ENCODE data around the gene HS6ST2.

Gene HS6ST2

DNA sequence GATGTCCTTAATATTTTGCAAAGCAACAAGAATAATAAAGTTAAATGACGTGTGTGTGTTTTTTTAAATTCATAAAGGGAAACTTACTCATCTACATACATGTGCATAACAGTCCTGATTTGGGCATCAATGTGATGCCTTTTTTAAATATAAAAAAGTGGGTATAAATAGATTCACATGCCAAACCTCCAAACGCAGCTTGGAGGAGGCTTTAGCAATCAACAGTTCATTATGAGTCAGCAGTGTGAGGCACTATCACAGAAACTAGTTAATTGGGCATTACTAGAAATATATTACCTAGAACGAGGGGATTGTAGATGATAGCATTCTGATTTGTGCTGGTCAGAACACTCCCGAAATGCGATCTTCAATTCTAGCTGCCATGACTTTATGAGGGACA, 115.1 kb downstream of the HS6ST2 start:
- DNase-seq (ENCODE audit: low spot score), result no peak

DNA sequence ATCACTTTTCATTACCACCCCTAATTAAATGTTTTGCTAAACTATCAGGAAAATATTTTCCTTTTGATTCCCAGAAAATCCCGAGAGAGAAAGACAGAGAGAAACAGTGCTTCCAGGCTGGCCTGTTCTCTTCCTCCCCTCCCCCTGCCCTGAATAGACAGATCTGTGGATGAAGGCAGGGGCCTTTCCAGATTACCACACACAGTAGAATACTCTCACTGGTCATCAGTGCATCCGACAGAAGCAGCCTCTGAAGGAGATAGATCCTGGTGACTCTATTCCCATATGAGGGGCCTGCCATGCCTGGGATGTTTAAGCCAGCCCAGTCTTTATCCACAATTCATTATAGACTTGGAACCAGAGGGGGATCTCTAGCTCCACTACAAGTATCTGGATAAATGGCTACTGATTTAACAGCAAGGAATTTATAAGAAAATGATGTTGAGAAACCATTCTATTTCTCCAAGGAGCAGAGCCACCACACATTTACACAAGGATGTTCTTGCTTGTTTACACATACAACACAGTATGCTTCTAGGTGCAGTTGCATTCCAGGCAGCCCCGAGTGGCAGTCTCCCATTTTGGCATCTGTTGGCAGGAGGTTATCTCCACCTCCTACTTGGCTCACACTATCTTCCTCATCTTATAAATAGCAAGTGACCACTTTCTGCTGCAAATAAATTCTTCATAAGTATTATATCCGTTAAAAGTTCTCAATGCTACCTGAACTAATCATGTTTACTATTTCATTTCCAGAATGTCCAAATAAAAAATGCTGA, 115.8 kb downstream of the HS6ST2 start:
- no peak for DNase-seq (ENCODE audit: low spot score)

DNA sequence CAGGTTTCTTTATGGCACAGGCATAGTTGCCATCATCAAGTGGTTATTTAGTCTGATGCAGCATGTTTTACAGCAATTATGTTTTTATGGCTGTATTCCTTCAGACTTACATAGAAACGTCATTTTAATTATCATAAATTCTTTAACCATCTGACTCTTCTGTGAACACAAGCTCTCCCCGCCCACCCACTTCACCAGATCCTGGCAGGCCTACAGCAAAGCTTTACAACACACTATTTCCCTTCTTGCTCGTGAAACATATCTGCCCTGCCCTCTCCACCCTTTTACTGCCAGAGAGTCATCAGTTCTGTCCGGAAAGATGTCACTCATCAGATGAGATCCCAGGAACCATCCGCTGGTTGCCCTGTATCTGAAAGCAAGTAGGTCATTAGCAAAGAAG, 120.5 kb downstream of the HS6ST2 start:
- DNase-seq (ENCODE audit: low spot score), result no peak

DNA sequence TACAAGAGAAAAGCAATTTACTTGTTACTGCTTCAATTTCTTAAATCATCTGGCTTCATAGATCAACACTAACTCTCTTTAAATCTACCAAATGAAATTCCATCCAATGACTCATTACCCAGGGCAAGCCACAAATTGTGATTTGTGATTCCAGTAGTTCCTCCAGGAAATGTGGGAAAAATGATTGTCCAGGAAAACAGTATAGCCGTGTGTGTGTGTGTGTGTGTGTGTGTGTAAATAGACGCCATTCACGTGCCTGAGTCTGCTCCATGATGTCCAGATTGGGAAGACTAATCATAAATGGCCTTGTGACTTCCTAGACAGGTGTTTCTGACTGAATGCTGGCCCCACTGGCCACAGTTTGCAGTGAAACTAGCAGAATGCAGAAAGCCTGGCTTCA, 121.3 kb downstream of the HS6ST2 start:
- peak; percentile 62 for DNase-seq (ENCODE audit: low spot score)

DNA sequence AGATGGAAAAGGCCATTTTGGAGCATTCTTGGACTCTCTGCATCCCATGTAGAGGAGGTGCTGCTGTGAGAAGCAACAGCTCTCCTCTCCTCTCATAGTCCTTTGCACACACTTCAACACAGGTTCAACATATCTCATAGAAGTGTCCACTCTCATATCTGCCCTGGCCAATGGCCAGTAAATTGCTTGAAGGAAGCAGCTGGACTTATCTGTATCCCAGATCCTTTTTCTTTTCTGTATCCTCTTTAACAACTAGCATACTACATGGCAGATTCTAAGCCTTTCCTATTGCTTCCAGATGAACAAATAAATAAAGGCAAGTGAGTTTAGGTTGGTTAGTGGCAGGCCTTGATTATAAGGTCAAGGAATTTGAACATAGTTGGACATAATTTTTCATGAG, 122.0 kb downstream of the HS6ST2 start:
- DNase-seq (ENCODE audit: low spot score), result no peak

DNA sequence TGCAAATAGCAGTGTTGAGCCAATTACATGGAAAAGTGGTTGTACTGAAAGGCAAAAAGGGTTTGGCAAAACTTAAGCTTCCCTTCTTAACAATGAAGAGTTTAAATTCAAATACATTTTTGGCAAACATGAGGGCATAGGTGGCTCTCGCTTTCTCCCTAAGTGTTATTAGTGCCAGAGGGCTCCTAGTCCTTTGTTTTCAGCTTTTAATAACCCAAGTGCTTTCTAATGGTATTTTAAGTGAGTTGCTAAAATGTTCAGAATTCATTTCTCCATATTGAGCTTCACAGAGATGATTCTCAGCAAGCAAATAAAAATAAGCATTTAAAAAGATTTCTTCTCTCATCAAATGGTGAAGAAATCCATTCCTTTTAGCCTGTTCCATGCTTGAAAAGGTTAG, 123.7 kb downstream of the HS6ST2 start:
- DNase-seq (ENCODE audit: low spot score), result no peak

DNA sequence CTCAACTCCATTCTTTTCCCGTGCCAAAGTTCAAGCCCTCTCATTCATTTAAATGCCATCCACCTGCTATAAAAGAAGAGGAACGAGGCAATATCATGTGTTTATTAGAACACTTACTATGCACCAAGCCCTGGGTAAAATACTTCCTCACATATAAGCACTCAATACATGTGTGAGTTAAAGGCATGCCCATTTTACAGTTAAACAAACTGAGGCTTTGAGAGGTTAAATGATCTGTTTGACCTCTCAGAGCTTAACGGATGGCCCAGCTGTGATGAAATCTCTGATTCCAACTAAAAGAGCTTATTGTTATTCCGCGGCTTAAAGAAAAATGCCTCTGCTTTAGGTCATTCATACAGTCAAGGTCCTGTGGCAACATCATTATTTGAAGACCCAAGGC, 124.3 kb downstream of the HS6ST2 start:
- DNase-seq (ENCODE audit: low spot score), result no peak

DNA sequence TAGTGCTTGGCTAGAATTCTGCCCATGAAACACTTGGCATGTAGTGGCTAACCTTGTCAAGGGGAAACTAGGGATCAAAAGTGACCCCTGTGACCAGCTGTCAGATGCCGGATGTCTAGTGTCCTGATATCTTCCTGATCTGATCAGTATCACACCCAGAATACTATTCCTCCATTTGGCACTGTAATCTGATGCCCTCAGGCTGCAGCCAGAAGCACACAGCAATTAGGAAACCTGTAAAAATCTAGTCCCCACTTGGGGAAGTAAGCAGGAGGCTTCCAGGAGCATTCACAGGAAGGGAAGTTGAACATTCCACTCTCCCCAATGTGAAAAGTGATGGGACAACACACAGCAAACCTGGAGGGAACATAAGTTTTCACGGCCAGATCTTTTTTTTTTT, 125.1 kb downstream of the HS6ST2 start:
- DNase-seq (ENCODE audit: low spot score), result no peak

DNA sequence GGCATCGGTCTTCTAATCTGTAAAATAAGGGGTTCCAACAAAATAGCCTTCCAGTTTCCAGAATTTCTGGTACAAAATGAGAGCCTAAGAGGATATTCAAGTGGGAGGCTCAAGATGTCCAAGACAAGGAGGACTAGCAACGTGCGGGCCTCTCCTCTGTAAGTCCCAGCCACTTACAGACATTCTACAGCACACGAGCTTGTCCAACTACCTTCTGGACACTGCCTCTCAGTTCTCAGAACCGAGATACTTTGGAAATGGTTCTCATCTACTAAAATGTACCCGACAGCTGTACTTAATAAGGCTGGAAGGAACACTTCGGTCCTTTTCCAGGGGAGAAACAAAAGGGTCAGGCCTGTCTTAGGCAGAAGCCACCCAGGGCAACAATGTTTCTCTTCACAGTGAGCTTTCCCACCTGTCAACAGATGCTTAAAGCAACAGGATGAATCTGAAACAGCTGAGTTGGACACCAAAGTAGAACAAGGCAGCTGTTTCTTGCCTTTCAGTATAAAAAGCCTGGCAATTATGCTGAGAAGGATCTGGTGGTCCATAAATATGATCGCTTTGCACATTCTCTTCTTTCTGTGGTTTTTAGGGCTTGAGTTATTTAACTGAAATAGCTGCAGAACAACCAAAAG, 127.0 kb downstream of the HS6ST2 start:
- DNase-seq (ENCODE audit: low spot score), result no peak

DNA sequence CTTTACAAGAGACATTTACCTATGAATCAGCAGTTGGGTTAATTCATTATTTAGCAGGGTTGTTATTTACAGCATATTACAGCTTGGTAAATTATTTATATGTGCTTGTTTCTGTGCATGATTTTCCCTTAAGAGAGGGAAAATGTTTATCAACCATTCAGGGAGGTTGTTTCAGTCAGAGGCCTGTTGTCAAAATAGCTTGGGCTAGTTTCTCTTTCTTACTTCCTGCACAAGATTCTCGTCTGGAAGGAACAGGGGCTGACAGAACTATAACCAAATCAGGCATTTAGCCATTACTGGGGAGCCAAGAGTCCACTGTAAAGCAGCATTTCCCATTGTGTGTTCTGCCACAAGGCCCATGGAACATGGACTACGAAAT, 135.8 kb downstream of the HS6ST2 start:
- no peak for DNase-seq (ENCODE audit: low spot score)

DNA sequence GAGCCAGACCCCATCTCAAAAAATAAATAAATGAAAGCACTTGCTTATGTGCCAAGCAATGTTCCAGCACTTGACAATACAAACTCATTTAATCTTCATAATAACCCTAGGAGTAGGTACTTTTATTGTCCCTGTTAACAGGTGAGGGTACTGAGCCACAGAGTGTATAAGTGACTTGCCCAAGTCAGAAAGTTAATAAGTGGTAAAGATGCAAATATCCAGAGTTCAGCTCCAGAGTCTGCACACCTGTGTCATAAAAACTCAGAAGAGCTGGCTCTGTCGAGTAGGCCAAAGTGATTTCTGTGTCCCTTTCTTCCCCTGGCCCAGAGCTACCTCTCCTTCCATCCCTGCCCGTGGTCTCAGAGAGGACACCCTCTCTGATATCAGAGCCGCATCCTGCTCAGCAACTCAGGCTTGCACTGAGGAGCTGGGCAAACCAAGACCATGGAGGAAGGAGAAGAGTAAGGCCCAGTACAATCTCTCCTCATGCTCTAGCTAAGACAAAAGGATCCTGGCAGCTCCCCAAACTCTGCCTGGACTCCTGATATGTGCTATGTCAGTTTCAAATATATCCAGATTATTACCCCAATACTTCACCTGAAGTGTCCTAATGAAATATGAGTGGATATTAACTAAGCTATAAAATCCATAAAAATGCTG, 136.3 kb downstream of the HS6ST2 start:
- no peak for DNase-seq (ENCODE audit: low spot score)

DNA sequence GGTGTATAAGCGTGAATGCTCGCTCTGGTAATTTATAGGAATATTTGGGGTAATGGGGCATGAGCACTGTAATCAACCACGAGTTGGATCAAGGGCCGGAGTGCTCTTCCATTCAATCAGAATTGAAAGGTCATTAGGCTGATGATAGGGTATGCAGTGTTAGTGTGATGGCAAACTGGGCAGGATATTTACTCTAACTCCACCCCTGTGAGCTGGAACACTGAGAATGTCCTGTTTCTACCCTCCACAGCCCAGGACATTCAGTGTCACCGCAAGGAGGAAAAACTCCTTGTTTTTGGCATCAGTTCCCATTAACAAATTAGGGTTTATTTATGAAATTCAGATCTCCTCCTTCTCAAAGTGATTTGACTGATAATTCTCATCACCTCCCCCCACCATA, 137.8 kb downstream of the HS6ST2 start:
- no peak for DNase-seq (ENCODE audit: low spot score)

DNA sequence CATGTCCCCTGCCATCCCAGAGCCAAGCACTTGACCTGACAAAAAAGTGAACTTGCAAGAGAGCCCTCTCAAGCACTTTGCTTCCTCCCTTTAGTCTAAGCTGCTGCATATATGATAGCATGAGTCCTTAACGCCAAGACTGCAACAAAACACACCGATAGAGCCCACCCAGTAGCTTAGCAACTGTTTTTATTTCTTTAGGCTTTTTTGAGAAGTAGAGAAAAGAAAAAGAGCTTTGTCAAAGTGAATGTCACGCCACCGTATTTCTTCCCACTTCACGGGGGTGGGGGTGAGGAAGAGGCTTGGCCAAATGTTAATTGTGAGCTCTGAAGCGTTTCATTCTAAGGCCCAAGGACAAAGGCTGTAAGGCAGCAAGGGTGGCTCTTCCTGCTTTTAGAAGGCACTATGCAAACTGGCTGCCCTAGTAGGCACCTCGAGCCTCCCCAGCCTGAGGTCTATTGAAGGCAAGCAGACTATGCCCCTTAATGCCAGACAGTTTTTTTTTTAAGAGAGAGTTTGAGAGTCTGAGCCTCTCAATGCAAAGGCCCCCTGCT, 138.6 kb downstream of the HS6ST2 start:
- DNase-seq (ENCODE audit: low spot score), result no peak

DNA sequence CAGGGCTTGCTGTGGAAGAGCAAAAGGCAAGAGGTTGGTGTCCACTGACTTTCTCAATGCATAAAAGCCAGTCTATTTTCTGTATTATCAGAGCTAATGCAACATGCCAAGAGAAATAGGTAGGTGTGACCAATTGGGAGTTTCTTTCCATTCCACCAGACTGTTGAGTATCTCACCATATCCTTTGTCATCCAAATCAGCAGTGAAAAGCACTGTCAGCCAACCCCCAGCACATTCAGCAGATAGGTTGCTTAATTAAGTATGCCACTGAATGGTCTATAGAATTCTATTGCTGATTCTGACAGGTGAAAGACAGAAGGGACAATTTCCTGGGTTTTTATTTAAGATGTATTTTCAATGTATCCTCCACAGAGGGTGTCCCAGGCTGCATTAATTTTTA, 139.8 kb downstream of the HS6ST2 start:
- DNase-seq (ENCODE audit: low spot score), result no peak

DNA sequence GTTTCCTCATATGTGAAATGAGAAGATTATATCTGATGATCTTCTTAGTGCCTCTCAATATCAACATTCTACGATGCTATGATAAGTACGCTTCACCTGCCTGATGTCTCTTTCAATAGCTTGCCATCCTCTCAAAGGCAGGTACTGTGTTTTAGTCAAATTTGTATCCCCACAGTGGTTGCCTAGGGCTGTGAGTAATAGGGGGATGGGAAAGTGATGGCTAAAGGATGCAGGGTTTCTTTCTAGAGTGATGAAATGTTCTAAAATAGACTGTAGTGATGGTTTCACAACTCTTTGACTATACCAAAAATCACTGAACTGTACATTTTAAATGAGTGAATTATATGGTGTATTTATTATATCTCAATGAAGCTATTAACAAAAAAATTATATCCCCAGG, 142.8 kb downstream of the HS6ST2 start:
- no peak for DNase-seq (ENCODE audit: low spot score)

DNA sequence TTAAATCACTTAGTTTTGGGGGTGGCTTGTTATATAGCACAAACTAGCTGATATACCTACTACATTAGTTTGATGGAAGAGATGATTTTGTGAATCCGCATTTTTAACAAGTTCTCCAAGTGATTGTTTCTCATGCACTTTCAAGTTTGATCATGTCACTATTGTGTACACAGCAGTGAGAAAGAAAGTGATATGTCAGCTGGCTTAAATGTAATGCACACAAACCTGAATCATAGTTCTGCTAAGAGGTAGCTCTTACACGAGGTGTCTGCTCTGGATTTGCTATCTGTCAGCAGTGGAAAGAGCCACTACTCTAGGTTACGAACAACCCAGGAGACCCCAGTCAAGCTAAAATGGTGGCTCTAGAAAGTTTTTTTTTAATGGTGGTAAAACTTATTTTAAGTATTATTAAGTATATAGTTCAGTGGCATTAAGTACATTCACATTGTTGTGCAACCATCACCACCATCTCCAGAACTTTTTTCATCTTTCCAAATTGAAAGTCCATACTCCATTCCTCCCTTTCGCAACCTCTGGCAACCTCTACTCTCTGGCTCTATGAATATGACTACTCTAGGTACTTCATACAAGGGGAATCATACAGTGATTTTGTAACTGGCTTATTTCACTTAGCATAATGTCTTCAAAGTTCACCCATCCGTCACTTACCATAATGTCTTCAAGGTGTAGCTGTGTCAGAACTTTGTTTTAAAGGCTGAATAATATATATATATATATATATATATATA, 147.3 kb downstream of the HS6ST2 start:
- no peak for DNase-seq (ENCODE audit: low spot score)

DNA sequence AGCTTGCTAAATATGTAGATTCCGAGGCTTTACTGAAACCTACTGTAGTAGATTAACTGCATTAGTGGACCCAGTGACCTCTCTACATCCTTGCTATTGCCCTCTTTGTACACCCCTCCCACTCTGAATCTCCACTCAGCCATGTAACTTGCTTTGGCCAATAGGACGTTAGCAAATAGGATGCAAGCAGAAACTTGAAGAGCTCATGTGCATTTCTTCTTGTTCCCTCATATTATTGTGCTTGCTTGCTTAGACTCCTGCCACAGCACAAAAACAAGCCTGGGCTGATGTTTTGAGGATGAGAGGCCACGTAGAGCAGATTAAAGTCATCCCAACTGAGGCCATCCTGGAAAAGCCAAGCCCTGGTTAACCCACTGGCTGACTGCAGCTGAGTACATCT, 147.9 kb downstream of the HS6ST2 start:
- DNase-seq (ENCODE audit: low spot score), result no peak

DNA sequence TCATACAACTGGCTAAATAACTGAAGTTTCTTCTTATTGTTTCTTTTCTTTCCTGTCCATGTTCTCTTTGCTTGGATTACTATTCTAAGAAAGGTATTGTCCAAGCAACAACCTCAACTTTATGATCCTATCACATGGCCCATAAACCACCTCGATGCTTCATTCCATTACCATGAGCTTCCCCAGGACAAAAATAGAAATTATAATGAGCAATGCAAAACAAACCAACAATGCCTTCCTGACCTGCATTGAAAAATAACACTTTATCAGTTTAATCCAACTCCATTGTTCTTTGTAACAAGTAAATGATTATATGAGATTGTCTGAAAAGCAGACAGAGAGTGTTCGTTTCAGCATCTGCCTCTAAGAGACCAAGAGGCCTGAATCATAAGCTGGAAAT, 148.8 kb downstream of the HS6ST2 start:
- no peak for DNase-seq (ENCODE audit: low spot score)

DNA sequence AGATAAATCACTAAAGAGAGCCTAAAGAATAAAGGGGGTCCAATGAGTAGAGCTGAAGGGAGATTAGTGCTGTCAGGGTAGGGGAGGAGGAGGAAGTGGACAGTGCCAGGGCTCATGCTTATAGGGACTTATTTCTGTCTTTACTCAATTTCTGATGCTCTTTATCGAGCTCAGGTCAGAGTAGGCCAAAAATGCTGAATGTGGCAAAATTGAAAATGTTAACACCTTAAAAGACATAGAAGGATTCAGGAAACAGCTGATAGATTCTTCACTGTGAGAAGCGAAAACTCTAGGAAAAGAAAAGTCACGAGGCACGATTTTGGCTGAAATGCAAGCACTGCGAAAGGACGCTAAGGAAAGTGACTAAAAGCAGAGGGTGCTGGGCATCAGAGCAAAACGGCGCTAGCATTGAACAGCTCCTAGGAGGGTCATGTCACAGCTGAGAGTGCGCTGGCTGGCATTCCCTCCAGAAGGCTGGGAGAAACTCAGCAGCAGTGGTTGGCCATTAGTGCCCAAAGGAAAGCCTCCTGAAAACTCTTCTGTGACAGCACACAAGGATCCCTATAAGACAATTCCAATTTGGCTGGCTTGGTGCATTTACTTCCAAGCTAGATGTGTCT, 150.9 kb downstream of the HS6ST2 start:
- DNase-seq (ENCODE audit: low spot score), result no peak

DNA sequence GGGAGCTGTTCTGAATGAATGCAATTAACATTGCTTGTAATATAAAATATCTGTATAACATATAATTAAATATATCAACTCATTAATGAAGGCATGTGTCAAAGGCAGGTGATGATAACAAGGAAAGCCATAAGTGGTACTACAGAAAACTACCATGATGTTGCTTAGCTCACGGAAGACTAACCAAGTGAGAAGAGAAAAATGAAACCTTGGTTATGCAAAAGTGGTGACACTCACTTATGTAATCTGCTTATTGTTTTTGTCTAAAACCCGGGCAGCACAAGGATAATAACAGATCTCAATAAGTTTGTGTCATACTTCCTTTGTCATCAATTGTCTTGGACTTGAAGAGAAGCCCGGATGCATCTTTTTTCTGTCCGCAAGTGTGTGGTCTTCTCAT, 156.4 kb downstream of the HS6ST2 start:
- DNase-seq (ENCODE audit: low spot score), result no peak

DNA sequence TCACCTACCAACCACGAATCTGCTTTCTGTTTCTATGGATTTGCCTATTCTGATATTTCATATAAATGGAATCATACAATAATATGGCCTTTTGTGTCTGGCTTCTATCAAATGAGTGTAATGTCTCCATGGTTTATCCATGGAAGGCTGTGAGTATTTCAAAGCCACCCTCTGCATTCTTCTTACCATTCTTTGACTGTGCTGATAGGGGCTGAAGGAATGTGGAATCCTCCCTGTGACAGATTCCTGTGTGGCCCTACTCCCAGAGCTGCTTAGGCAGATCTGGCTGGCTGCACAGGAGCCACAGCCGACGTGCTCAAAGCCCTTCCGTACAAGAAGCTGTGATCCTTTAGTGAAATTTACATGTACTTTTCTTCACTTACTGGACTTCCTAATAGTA, 163.2 kb downstream of the HS6ST2 start:
- no peak for DNase-seq (ENCODE audit: low spot score)

DNA sequence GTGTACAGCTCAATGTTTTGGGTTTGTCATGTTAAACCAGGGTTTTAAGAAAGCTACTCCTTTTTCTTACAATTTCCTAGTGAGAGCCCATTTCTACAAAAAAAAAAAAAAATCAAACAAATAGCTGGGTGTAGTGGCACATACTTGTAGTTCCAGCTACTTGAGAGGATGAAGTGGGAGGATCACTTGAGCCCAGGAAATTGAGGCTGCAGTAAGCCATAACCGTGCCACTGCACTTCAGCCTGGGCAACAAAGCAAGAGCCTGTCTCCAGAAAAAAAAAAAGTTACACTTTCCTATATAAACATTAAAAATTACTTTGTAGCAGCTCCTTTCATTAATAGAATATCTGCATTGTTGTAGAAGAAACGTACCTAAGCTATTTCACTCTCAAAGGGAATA, 166.7 kb downstream of the HS6ST2 start:
- DNase-seq (ENCODE audit: low spot score), result no peak

Data from SW480 (cell line).